ENCODE data around the gene ANP32B.
"Not testable (repeated sequence)": the region's sequence is repeated elsewhere in the genome, so short reads cannot be mapped to it uniquely, and the experiment has no call there.

The ANP32B gene

GRCh38 chr9:97994703-97995102, 11.6 kb downstream of the ANP32B start:
- no peak for DNase-seq

DNA sequence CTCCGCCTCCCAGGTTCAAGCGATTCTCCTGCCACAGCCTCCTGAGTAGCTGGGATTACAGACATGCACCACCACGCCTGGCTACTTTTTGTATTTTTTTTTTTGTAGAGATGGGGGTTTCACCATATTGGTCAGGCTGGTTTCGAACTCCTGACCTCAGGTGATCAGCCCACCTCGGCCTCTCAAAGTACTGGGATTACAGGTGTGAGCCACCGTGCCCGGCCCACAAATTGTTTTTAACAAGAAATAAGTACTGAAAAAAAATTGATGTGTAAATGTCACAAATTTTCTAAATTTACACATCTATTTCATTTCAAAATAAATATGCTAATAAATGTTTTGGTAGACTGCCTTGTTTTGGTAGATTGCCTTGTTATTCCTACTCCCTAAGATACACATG, 13.5 kb downstream of the ANP32B start:
- not testable (repeated sequence) for DNase-seq

DNA sequence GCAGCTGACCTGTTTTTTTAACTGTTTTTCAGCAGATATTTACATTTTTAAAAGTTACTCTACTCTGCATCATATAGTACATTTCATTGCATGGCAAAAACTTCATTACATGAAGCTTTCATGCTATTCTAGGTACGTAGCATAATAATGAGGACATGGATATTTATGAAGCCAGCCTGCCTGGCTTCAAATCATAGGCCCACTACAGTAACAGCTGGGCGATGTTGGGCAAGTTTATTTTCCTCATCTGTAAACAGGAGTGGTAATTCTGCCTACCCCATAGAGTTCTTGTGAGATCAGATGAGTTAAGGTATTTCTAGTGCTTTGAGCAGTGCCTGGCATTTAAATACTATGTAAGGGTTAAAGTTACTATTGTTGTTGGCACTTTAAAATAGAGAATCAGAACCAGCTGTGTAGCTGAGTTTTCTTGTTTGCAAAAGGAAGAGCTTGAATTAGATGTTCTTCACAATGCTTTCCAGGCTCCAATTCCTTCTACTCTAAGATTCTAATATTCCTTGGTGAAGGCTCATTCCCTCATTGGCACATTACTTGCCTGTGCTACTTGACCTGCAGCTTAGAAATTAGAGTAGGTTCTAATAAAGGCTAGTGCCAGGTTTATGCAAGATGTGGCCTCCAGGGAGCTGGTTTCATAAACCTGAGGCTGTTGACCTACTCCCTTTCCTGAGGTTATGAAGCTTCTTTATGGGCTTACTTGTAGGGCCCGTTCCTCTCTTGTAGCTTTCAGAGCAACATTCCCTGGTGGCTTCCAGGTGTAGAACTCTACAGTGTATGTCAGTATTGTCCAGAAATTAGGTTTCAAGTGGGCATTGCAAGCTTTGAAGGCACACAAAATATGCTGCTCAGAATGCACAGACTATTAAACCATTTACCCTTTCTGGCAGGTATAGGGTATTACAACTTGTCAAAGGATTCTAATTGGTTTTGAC, 14.5 kb downstream of the ANP32B start:
- DNase-seq = no peak

DNA sequence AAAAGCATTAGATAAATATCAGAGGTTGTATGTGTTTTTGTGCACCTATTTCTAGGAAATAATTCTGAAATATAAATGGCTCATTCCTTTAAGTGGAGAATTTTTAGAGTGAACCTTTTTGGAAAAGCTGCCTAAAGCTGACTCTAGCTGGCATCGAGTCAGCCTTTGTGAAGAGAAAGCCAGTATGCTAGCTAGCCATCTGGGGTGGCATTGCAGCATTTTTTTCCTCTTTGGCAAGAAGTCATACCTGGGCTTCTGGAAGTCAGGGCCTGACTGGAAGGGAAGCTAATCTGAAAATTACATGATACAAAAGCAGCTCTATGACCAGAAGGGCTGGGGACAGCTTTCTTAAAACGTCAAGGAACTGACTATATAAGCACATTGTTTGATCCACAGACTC, 19.7 kb downstream of the ANP32B start:
- DNase-seq = no peak

DNA sequence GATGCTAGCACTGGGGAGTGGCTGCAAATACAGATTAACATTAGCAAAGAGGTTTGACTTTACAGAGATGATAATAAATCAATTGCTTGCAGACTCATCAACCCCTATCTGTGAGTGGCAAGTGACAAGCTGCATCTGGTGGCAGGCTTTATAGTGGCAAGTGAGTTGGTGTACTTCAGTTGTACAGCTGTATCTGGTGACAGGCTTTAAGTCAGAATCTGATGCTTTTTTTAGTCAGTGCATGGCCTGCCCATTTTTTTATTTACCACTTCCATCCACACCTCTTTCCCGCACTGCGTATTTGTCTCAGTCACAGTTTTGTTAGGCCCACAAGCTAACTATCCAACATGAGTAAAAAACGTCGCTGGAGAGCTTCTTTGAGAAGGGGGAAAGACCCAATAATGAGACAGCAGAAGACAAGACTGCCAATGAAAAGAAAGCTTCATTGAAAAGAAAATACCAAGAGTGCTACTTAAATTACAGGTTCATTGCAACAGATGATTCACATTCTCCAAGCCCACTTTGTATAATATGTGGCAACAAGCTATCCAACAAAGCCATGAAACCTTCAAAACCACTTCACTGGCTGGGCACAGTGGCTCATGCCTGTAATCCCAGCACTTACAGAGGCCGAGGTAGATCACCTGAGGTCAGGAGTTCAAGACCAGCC, 23.1 kb downstream of the ANP32B start:
- no peak for DNase-seq

GRCh38 chr9:98007251-98007928, 24.2 kb downstream of the ANP32B start:
- no peak for DNase-seq

DNA sequence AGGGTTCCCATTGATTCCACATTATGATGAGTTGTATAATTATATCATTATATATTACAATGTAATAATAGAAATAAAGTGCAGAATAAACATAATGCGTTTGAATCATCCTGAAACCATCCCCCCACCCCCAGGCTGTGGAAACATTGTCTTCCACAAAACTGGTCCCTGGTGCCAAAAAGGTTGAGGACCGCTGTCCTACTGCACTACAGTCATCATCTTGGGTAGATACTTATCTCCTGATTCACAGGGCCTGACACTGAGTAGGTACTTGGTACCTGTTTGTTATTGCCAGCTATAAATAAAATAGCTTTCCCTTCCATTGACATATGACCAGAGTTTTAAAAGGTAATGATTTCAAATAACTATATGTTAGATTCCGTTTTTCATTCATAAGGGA, 25.6 kb downstream of the ANP32B start:
- no peak for DNase-seq

DNA sequence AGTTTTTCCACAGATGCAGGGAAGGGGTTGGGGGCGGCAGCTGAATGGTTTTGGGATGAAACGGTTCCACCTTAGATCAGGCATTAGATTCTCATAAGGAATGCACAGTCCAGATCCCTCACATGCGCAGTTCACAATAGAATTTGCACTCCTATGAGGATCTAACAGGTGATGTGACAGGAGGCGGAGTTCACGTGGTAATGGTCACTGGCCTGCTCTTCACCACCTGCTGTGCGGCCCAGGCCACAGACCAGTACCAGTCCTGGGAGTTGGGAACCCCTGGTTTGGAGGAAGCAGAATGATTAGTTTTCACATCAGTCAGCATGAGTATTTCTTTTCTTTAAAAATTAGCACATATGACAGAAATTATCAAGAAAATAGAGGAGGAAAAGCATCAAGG, 26.3 kb downstream of the ANP32B start:
- DNase-seq = no peak

DNA sequence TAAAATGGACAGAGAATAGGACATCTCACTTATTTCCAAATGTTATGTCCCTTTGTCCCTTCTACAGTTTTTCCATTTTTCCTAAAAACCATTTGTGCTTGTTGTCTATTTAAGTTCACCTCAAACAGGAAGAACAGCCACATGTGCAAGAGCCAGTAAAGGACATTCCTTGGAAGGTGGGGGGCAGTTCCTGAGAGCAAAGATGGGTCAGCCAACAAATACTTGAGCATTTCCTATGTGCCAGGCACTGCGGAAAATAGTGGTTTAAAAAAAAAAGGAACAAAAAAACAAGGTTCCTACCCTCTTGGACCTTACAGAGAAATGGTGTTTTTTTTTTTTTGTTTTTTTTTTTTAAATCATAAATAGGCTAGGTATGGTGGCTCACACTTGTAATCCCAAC, 26.8 kb downstream of the ANP32B start:
- no peak for DNase-seq

DNA sequence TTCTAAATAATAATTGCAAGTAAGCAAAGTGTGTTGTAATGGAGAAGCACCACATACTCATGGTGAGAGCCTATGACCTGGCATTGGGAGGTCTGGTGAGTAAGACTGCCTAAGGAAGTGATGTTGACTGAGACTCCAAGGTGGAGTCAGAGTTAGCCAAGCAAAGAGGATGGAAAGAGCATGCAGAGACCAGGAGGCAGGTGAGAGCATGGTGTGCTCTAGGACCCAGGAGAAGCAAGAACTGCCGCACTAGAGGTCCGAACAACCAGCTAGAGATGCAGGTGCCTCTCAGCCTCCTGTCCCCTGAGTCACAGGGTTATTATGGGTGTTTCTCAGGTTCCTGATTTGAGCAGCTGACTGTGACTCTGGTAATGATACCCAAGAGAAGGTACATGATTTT, 27.3 kb downstream of the ANP32B start:
- DNase-seq = no peak

- DNase-seq = no peak
Observed at GRCh38 chr9:98011122-98011521, 28.0 kb downstream of the ANP32B start.

DNA sequence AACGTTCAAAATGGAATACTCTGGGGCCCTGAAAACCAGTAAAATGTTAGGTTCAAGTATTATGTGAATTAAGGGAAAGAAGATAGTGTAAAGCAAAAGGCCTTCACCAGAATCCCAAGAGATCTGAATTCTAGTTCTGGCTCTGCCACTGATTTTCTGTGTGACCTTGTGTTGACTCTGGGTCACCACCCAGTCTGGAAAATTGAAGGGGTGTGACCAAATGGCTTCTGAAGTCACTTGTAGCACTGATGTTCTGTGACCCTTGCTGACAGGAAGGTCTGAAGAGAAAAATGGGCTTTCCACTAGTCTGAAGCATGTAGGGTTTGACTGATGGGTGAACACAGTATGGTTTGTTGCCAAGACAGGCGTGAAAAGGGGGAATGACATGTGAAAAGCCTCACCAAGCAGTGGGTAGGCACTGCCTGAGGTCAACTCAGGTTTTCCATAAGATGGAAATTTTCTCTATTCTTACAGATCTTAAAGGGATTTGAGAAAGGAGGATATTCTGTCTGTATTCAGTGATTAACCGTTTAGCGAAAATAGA, 33.1 kb downstream of the ANP32B start:
- DNase-seq = no peak

DNA sequence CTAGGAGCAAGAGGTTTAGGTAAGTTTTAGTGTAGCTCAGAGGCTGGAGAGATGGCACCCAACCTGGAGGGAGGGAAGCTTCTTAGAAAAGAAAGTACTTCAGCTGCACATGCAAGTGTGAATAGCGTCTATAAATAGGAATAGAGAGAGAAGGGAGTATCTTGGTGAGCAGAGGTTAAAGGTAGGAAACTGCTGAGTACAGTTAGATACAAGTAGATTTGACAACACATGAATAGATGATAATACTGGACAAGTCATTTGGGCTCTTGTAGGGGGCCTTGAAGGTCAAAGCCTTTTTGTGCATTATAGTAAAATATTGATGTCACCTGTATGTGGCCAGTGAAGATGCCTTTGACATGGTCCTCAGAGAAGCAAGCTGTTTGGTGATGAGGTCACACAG, 34.2 kb downstream of the ANP32B start:
- DNase-seq = no peak

- no peak for DNase-seq
Observed at GRCh38 chr9:98018347-98018746, 35.2 kb downstream of the ANP32B start.

- no peak for DNase-seq
Observed at GRCh38 chr9:98019098-98019497, 36.0 kb downstream of the ANP32B start.

DNA sequence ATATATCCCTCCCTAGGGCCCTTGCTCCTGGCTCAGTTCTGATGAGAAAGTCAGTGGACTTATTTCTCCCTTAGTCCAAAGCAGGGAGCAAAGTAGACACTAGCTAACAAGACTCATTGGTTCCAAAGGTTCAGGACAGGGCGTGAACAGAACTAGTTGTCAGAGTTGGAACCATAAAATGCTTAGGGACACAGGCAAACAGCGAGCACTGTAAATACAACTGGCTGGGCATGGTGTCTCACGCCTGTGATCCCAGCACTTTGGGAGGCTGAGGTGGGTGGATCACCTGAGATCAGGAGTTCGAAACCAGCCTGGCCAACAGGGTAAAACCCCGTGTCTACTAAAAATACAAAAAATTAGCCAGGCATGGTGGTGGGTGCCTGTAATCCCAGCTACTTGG, 36.7 kb downstream of the ANP32B start:
- DNase-seq = not testable (repeated sequence)

DNA sequence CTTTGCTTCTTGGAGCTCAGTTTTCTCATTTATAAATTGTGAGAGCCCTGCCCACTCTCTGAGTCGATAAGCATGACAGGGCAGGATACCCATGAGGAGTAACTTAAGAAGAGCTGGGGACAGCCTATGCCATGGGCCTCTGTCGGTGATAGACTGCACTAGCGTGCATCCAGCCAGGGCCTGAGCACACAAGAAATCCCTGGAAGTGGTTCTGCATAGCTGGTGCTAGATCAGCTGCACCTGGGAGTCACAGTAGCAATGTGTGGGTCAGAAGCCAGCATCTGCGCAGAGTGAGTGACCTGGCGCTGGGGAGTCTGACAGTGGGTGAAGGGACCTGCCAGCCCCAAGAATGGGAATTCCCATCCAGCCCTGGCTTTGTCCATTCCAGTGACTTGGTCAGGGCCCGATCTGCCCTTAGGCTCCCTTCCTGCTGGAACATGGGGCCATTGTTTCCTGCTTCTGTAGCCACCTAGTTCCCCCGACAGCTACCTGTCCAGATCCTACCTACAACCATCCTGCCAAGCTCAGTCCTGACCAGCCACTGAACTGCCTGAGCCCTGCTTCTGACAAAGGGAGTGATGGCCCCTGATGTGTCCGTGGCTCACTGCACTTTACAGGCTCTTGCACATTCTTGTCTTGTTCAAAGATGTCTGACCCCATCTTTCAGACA, 37.5 kb downstream of the ANP32B start:
- DNase-seq = no peak

DNA sequence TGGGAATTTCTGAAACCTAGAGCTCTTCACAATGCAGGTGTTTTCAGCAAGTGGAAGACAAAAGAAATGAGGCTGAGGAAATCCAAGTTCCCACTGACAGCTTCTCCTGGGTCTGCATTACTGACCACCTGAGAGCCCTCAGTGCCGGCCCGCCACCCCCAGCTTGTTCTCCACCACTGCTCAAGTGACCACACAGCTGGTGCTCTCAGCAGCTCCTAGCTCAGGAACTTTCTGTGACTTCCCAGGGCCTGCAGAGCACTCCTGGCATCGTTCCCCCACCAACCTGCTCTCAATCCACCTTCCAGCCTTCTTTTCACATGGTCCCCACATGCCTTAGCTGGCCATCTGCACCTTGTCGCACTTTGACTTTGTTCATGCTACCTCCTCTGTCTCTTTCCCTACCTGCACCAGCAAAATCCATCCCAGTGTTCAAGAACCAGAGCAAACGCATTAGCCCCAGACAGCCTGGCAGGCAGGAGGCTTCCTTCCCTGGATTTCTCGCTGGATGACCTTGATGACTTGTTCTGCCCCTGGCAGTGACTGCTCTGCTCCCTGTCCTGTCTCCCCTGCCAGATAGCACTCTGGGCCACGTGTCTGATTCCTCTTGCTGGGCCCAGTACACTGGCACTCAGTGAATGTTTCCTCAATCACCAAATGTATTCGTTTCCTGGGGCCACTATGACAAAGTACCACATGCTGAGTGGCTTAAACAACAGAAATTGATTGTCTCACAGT, 38.3 kb downstream of the ANP32B start:
- no peak for DNase-seq

- no peak for DNase-seq
Observed at GRCh38 chr9:98022447-98022846, 39.3 kb downstream of the ANP32B start.

DNA sequence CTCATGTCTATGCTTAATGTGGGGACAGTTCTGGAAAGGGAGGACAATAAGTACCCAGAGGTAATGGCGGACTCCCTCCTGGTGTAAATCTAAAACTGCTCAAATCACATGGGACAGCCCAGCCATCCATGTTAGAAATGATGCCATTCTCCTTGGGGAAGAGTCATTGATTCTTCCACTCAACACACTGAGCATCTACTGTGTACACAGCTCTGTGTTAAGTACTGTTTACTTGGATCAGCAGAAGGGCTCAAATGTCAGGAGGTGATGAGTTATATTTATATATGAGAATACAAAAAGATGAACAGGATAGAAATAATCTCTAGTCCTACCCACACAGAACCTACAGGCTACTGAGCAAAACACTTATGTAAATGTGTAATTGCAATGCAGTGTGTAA, 41.6 kb downstream of the ANP32B start:
- DNase-seq = no peak

GRCh38 chr9:98031169-98031568, 48.0 kb downstream of the ANP32B start:
- no peak for DNase-seq

DNA sequence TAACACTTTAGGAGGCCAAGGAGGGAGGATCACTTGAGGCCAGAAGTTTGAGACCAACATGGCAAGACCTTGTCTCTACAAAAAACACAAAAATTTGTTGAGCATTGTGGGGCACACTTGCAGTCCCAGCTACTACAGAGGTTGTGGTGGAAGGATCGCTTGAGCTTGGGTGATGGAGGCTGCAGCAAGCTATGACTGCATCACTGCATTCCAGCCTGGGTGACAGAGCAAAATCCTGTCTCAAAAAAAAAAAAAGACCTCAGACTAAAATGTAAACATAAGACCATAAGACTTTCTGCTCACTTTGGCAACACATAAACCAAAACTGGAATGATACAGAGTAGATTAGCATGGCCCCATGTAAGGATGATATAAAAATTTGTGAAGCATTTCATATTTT, 48.8 kb downstream of the ANP32B start:
- no peak for DNase-seq
